Measurements from ENCODE around the gene PPARD.
"Not testable (repeated sequence)": the region's sequence is repeated elsewhere in the genome, so short reads cannot be mapped to it uniquely, and the experiment has no call there.

The PPARD gene

DNA sequence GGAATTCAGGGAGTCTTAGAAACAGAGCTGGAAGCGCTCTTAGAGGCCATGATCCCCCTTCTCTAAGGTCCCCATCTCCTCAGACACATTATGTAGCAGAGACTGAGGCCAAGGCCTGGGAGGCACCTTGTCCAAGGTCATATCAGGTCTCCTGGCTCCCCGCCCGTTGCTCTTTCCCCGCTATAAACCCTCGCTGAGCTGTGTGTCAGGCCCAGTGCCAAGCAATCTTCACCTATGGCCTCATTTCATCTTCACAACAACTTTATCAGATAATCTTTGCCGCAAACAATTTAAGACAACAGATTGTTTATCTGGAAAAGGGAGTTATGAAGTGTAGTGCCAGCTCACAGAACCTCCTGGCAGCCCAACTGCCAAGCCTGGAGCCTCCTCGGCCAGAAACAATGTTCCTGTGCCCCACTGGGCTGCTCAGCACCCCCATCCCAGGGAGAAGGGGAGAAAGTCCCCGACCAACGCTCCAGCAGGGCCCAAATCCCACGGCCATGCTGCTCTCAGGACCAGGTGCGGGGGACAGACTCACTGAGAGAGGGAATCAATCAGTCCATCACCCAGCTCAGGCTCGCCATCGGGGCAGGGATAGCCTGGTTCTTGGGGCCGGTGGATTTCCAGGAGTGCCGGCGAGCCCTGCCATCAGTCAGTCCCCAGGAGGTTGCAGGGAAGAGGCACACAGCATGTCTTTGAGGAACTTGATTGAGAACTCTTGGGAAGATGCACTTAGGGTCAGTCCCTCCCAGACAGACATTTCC is 92.9 kb downstream of the PPARD start:
- Histone ChIP-seq H3K36me3 (ENCODE audit: insufficient read depth) (no peaks in the 10 kb centered on the region), H3K4me1 (ENCODE audit: low read depth, poor library complexity, severe bottlenecking) (no peaks in the 10 kb centered on the region), H3K79me2 (ENCODE audit: insufficient read depth, low read depth) (no peaks in the 10 kb centered on the region), H3K9ac (no peak overlapping the region), H3K4me3 (IDR thresholded peaks at IDR 0.05; ENCODE audit: insufficient read depth, low read depth, low read length) (no peak overlapping the region), H3K27me3 (ENCODE audit: insufficient read depth, low read depth) (no peaks in the 10 kb centered on the region), H2AFZ (ENCODE audit: low read depth) (no peak overlapping the region), H3K27ac (no peak overlapping the region), H4K20me1 (ENCODE audit: insufficient read depth) (no peaks in the 10 kb centered on the region), H3K4me2 (no peak overlapping the region)
- TF ChIP-seq CTCF (conservative IDR thresholded peaks at IDR 0.05; ENCODE audit: low read depth, low read length), result no peak

DNA sequence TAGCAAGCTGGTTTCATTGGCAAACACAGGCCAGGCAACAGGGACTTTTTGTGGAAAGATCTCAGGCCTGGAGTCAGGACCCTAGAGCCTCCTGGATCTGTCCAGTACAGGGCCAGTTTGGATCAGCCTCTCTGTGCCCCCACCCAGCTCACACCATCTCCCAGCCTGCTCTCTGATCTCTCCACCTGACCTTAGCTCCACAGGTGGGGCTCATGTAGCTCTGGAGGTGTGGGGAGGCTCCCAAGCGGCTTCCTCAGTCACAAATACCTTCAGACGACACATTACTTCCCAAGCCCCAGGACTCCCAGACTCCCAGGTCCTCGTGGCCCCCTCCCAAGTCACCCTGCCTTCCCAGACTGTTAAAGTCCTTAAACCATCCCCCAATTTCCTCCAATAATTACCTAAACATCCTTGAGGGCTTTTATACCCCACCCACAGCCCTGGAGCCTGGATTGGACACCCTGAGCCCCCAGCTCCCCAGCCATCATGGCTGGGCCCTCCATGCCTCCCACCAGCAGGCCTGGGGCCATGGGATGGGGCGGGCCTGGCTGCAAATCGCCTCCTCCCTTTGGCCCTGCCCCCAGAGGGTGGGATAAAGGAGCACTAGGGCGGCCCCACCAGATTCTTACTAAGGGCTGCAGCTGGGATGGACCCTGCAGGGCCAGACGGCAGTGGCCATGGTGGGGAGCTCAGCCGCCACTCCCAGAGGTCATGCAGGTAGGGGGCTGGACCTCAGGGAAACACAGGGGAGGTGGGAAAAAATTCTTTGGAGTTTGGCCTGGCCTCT is 93.9 kb downstream of the PPARD start:
- H3K4me2 ChIP-seq, result no peak overlapping the region
- H3K4me1 ChIP-seq (ENCODE audit: low read depth, poor library complexity, severe bottlenecking), result no peaks in the 10 kb centered on the region
- H3K36me3 ChIP-seq (ENCODE audit: insufficient read depth), result no peaks in the 10 kb centered on the region
- no peaks in the 10 kb centered on the region for H3K27me3 ChIP-seq (ENCODE audit: insufficient read depth, low read depth)
- no peak overlapping the region for H3K4me3 ChIP-seq (IDR thresholded peaks at IDR 0.05; ENCODE audit: insufficient read depth, low read depth, low read length)
- H3K9ac ChIP-seq, result no peak overlapping the region
- no peak overlapping the region for H3K27ac ChIP-seq
- TF ChIP-seq CTCF (conservative IDR thresholded peaks at IDR 0.05; ENCODE audit: low read depth, low read length), result no peak
- H4K20me1 ChIP-seq (ENCODE audit: insufficient read depth), result no peaks in the 10 kb centered on the region
- no peak overlapping the region for H2AFZ ChIP-seq (ENCODE audit: low read depth)
- no peaks in the 10 kb centered on the region for H3K79me2 ChIP-seq (ENCODE audit: insufficient read depth, low read depth)

DNA sequence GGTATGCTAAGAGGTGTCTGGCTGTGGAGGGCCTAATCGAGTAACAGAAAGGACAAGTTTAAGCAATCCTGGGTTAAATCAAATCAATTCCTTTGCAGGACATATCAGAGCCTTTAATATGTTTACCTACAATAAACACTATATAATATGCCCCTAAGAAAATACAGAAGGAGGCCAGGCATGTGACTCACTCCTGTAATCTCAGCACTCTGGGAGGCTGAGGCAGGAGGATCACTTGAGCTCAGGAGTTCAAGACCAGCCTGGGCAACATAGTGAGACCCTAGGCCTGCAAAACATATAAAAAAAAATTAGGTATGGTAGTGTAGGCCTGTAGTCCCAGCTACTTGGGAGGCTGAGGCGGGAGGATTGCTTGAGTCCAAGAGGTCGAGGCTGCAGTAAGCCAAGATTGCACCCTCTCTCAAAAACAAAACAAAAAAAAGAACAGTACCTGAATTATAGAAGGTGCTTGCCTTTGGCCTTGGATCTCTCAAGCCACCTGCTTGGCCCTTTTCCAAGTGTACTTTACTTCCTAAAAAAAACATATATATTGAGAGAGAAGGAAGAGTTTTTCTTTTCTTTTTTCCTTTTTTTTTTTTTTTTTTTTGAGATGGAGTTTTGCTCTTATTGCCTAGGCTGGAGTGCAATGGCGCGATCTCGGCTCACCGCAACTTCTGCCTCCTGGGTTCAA is 96.2 kb downstream of the PPARD start:
- not testable (repeated sequence) for H3K9ac ChIP-seq; H3K4me3 ChIP-seq (IDR thresholded peaks at IDR 0.05; ENCODE audit: insufficient read depth, low read depth, low read length); H3K4me2 ChIP-seq; H2AFZ ChIP-seq (ENCODE audit: low read depth); H3K4me1 ChIP-seq (ENCODE audit: low read depth, poor library complexity, severe bottlenecking); H3K27me3 ChIP-seq (ENCODE audit: insufficient read depth, low read depth); H3K36me3 ChIP-seq (ENCODE audit: insufficient read depth); H4K20me1 ChIP-seq (ENCODE audit: insufficient read depth); H3K27ac ChIP-seq; H3K79me2 ChIP-seq (ENCODE audit: insufficient read depth, low read depth)

- no peak for TF ChIP-seq CTCF (conservative IDR thresholded peaks at IDR 0.05; ENCODE audit: low read depth, low read length)
- H3K36me3 ChIP-seq (ENCODE audit: insufficient read depth), result no peaks in the 10 kb centered on the region
- H3K27ac ChIP-seq, result no peak overlapping the region
- H3K27me3 ChIP-seq (ENCODE audit: insufficient read depth, low read depth), result no peaks in the 10 kb centered on the region
- no peaks in the 10 kb centered on the region for H3K4me1 ChIP-seq (ENCODE audit: low read depth, poor library complexity, severe bottlenecking)
- H3K9ac ChIP-seq, result no peak overlapping the region
- no peak overlapping the region for H3K4me3 ChIP-seq (IDR thresholded peaks at IDR 0.05; ENCODE audit: insufficient read depth, low read depth, low read length)
- no peak overlapping the region for H3K4me2 ChIP-seq
- H4K20me1 ChIP-seq (ENCODE audit: insufficient read depth), result no peaks in the 10 kb centered on the region
- no peak overlapping the region for H2AFZ ChIP-seq (ENCODE audit: low read depth)
- no peaks in the 10 kb centered on the region for H3K79me2 ChIP-seq (ENCODE audit: insufficient read depth, low read depth)
Measured at GRCh38 chr6:35439308-35439707, 97.0 kb downstream of the PPARD start.

Measured in KMS-11 (cell line).